ENCODE results near the gene CTRL.
"Not testable (repeated sequence)": the region's sequence is repeated elsewhere in the genome, so short reads cannot be mapped to it uniquely, and the experiment has no call there.

Gene CTRL

DNA sequence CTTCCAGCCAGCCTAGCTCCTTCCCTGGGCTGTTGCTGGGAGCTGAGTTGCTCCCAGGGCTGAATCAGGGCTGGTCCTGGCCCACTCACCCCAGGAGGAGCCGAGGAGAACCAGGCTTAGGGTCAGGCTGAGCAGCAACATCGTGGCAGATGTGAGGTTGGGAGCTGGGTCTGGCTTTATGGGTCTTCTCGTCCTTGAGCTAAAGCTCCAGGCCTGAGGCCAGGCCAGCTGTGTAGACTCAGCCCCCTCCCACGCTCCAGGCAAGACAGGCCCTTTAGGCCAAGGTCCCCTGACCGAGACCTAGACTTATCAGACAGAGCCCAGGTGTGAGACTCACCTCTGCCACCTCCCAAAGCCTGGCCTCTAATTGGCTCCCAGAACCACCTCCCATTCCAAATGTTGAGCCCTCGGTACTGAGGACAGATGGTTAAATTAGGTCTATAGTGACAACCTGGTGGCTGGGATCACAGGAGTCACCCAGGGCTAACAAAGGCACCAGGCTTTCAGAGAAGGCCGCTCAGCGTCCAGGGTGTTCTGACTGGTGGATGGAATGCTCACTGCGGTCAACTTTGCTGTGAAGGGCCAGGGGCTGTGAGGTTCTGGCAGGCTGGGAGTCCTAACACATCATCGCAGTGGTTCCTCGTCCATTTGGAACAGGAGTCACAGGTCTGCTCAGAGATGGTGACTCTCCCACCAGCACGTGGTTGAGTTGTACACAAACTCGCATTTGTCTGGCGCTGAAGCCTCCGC is at the start of gene CTRL:
Gene CTRL (minus strand): TSS at position 151 of the 750 bp plus-strand sequence. CDS start 10 bp downstream, at position 141.
- Mint-ChIP-seq H3K4me1 (peaks cover 23% of the 10 kb centered on the region), H3K27ac (ENCODE audit: low read depth) (peak within 1 kb of the TSS; percentile 61), H3K9me3 (no peaks in the 10 kb centered on the region), H3K4me3 (no peak within 1 kb of the TSS), H3K36me3 (ENCODE audit: insufficient read depth) (peaks cover 46% of the 10 kb centered on the region), H3K27me3 (no peaks in the 10 kb centered on the region)
- ATAC-seq (replicated peaks; ENCODE audit: extremely low read depth, poor library complexity, severe bottlenecking) (no peak), DNase-seq (ENCODE audit: low spot score in 2 of 2) (no peak)

DNA sequence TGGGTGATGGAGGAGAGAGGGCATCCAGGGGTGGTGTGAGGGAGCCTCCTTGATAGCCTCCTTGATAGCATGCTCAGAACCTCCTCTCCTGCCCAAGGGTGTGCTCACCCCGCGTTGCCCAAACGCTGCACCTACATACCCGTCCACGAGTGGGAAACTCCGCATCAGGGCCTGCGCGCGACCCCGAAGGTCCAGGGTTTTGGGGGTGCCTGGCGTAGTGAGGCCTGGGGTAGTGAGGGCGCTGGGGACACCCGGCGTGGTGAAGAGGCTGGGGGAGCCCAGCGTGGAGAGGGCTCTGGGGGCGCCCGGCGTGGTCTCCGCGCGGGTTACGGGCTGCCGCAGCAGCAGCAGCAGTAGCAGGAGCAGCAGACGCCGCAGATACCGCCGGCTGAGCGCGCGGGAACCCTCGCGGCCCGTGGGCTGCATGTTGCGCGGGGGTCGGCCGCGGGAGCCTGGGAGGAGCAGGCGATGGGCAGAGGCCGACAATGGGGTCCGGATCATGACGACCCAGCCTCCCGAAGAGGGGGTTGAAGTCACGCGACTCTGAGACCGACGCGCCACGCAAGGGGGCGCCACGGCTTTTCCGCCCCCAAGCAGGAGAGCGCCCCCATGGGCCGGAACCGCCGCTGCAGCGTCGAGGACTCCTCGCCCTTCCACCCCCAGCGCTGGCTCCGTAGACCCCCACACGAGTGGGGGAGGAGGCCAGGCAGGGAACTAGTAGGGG is 48.5 kb upstream of the CTRL start, which contains the start of gene DPEP3:
Gene DPEP3 (minus strand): TSS at position 545 of the 724 bp plus-strand sequence. CDS start 119 bp downstream, at position 426.
- no peak for ATAC-seq (replicated peaks; ENCODE audit: extremely low read depth, poor library complexity, severe bottlenecking)
- no peak for DNase-seq (ENCODE audit: low spot score in 2 of 2)
- peaks cover 11% of the 10 kb centered on the region for H3K4me1 Mint-ChIP-seq
- H3K9me3 Mint-ChIP-seq: no peaks in the 10 kb centered on the region
- peaks cover 3% of the 10 kb centered on the region for H3K36me3 Mint-ChIP-seq (ENCODE audit: insufficient read depth)
- H3K27ac Mint-ChIP-seq (ENCODE audit: low read depth): no peak within 1 kb of the TSS
- H3K4me3 Mint-ChIP-seq: no peak within 1 kb of the TSS
- H3K27me3 Mint-ChIP-seq: peaks cover 6% of the 10 kb centered on the region

DNA sequence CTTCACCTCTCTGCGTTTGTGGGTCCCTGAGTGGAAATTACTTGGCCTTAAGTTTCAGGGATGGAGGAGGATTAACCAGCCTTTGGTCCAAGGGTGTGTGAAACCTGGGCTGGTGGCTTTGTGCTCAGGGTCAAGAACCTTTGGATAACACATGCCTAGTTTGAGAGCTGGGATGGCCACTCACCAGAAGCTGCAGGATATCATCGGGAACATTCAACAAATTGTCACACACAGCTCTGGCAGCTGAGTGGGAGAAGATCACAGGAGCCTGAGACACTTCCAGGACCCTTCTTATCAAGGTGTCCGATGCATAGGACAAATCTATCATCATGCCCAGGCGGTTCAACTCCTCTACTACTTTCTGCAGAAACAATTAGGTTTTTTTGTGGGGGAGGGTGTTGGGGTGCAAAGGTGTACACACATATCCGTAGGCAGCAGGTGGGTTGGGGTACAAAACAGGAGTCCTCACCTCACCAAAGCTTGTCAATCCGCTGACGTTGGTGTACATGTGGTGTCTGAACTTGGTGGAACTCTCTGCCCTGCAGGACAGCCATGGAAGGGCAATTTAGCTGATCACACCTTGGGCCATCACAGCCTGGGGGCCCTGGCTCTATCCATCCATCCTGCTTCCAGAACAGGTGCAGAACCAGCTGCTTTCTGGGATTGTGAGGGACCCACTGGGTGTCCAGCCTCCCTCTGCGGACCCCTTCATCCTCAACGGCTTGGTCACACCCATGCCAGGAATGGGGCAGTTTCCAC is 46.0 kb upstream of the CTRL start:
- H3K27me3 Mint-ChIP-seq: peaks cover 6% of the 10 kb centered on the region
- ATAC-seq (replicated peaks; ENCODE audit: extremely low read depth, poor library complexity, severe bottlenecking) (no peak), DNase-seq (ENCODE audit: low spot score in 2 of 2) (no peak)
- H3K27ac Mint-ChIP-seq (ENCODE audit: low read depth): no peak overlapping the region
- peaks cover 2% of the 10 kb centered on the region for H3K36me3 Mint-ChIP-seq (ENCODE audit: insufficient read depth)
- H3K9me3 Mint-ChIP-seq: no peaks in the 10 kb centered on the region
- H3K4me1 Mint-ChIP-seq: no peaks in the 10 kb centered on the region
- H3K4me3 Mint-ChIP-seq: no peak overlapping the region

GRCh38 chr16:67977005-67977404 is 45.3 kb upstream of the CTRL start:
- Mint-ChIP-seq H3K4me3 (no peak overlapping the region), H3K9me3 (no peaks in the 10 kb centered on the region), H3K36me3 (ENCODE audit: insufficient read depth) (peaks cover 2% of the 10 kb centered on the region), H3K27ac (ENCODE audit: low read depth) (no peak overlapping the region), H3K4me1 (no peaks in the 10 kb centered on the region), H3K27me3 (peaks cover 6% of the 10 kb centered on the region)
- no peak for ATAC-seq (replicated peaks; ENCODE audit: extremely low read depth, poor library complexity, severe bottlenecking)
- no peak for DNase-seq (ENCODE audit: low spot score in 2 of 2)

DNA sequence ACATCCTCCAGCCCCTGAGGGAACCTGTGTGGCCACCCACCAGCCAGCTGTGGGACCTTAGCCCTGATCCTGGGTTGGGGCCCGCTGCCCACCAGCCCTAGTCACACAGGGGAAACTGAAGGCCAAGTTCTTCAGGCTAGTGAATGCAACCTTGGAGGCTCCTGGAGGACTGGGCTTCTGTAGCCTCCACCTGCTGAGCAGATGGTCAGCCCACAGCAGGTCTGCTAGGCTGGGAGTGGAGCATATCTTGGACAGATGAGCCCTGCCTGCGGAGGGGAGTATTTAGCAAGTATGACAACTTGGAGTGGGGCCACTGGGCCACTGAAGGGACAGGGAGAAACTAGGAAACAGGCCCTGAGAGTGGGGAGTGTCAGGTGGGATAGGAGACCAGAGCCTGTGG is 44.5 kb upstream of the CTRL start:
- DNase-seq (ENCODE audit: low spot score in 2 of 2) (no peak), ATAC-seq (replicated peaks; ENCODE audit: extremely low read depth, poor library complexity, severe bottlenecking) (no peak)
- no peaks in the 10 kb centered on the region for H3K9me3 Mint-ChIP-seq
- no peak overlapping the region for H3K4me3 Mint-ChIP-seq
- peaks cover 2% of the 10 kb centered on the region for H3K36me3 Mint-ChIP-seq (ENCODE audit: insufficient read depth)
- no peaks in the 10 kb centered on the region for H3K4me1 Mint-ChIP-seq
- no peak overlapping the region for H3K27ac Mint-ChIP-seq (ENCODE audit: low read depth)
- peaks cover 6% of the 10 kb centered on the region for H3K27me3 Mint-ChIP-seq

GRCh38 chr16:67975321-67976105 is 43.9 kb upstream of the CTRL start:
- Mint-ChIP-seq H3K4me3 (no peak overlapping the region), H3K9me3 (no peaks in the 10 kb centered on the region), H3K27me3 (peaks cover 6% of the 10 kb centered on the region), H3K36me3 (ENCODE audit: insufficient read depth) (no peaks in the 10 kb centered on the region), H3K27ac (ENCODE audit: low read depth) (no peak overlapping the region), H3K4me1 (no peaks in the 10 kb centered on the region)
- ATAC-seq (replicated peaks; ENCODE audit: extremely low read depth, poor library complexity, severe bottlenecking): no peak
- DNase-seq (ENCODE audit: low spot score in 2 of 2): no peak

DNA sequence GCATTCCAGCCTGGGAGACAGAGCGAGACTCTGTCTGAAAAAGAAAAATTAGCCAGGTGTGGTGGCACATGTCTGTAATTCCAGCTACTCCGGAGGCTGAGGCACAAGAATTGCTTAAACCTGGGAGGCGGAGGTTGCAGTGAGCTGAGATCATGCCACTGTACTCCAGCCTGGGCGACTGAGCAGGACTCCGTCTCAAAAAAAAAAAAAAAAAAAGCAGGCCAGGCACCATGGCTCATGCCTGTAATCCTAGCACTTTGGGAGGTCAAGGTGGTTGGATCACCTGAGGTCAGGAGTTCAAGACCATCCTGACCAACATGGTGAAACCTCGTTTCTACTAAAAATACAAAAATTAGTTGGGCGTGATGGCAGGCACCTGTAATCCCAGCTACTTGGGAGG is 40.6 kb upstream of the CTRL start:
- H3K36me3 Mint-ChIP-seq (ENCODE audit: insufficient read depth); ATAC-seq (replicated peaks; ENCODE audit: extremely low read depth, poor library complexity, severe bottlenecking); H3K27me3 Mint-ChIP-seq: not testable (repeated sequence)

GRCh38 chr16:67971111-67971510 is 39.4 kb upstream of the CTRL start:
- Mint-ChIP-seq H3K27me3 (peaks cover 3% of the 10 kb centered on the region), H3K4me3 (no peak overlapping the region), H3K4me1 (peaks cover 27% of the 10 kb centered on the region), H3K27ac (ENCODE audit: low read depth) (no peak overlapping the region), H3K36me3 (ENCODE audit: insufficient read depth) (peaks cover 6% of the 10 kb centered on the region), H3K9me3 (no peaks in the 10 kb centered on the region)
- DNase-seq (ENCODE audit: low spot score in 2 of 2) (no peak), ATAC-seq (replicated peaks; ENCODE audit: extremely low read depth, poor library complexity, severe bottlenecking) (no peak)

More for the DNA sequence above, 40.6 kb upstream of the CTRL start:
- H3K4me1 Mint-ChIP-seq: peaks cover 19% of the 10 kb centered on the region
- not testable (repeated sequence) for H3K9me3 Mint-ChIP-seq; H3K27ac Mint-ChIP-seq (ENCODE audit: low read depth); H3K4me3 Mint-ChIP-seq; DNase-seq (ENCODE audit: low spot score in 2 of 2)

DNA sequence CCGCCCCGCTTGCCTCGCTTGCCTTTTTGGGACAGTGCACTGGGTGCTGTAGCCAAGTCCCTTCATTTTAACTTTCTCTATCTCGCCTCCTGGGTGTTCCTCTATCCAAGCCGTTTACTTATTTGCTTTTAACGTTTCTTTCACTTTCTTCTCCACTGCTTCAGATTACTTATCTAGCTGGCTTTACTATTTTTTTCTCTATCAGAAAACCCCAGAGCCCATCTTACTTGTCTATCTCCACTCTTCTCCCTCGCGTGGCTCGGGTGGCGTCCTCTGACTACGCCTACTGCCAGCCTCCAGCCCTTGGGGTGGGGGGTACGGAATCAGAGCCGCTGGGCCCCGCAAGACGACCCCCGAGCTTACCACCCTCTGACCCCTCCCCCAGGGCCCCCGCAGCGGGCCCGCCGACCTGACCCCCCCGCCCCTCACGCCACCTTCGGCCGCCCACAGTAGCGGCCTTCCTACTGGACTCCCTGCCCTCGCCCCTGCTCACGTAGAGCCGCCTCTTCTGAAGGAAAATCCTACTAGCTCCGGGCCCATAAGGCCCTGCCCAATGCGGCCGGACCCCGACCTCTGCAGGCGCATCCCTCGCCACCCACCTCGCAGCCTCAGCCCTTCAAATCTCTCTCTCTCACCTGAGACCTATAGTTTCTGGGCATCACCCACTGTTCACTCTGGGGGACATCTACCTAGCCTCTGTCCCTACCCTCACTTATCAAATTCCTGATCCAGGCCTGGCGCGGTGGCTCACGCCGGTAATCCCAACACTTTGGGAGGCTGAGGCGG is 37.8 kb upstream of the CTRL start:
- Mint-ChIP-seq H3K4me1 (peaks cover 34% of the 10 kb centered on the region), H3K36me3 (ENCODE audit: insufficient read depth) (peaks cover 9% of the 10 kb centered on the region)
- peak; percentile 23 for ATAC-seq (replicated peaks; ENCODE audit: extremely low read depth, poor library complexity, severe bottlenecking)

DNA sequence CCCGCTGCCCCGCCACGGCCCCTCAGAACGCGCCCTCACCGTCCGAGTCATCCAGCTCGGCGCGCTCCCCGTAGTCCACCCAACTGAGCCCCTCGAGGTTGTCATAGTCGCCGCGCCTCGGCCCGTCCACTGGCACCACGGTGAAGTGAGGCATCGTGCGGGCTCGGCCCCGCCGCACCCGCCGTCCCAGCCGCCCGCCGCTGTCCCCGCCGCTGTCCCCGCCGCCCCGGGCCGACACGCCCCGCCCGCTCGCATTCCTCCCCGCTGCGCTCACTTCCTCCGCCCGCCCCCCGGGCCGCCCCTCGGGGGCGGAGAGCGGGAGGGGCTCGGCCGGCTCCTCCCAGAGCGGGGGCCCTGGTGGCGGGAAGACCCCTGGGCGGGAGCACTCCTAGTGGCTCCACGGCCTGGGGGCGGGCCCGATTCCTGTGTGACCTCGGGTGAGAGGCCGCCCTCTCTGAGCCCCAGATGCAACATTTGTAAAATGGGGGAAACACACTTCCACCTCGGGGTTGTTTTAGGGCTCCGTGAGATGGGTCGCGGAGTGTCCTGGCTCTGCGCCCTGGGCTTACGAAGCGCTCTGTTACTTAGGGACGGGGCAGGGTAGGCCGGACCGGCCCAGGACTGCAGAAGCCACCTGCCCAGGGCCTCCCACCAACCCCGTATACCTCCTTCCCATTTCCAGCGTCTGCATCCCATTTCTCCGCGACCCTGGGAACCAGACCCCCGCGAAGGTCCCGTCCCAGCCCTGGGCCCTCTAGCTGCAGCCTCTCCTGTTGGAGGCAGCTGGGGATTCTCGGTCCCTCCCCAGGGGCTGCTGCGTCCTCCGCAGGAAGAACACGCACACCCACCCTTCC is 37.0 kb upstream of the CTRL start, which contains the start of gene SLC12A4:
Gene SLC12A4 (minus strand): TSS at position 238 of the 854 bp plus-strand sequence. CDS start 84 bp downstream, at position 154.
- Mint-ChIP-seq H3K4me3 (peak within 1 kb of the TSS; percentile 85), H3K9me3 (no peaks in the 10 kb centered on the region), H3K36me3 (ENCODE audit: insufficient read depth) (peaks cover 9% of the 10 kb centered on the region), H3K27ac (ENCODE audit: low read depth) (peak within 1 kb of the TSS; percentile 77), H3K4me1 (peaks cover 34% of the 10 kb centered on the region), H3K27me3 (no peaks in the 10 kb centered on the region)
- ATAC-seq (replicated peaks; ENCODE audit: extremely low read depth, poor library complexity, severe bottlenecking): peak; percentile 85
- DNase-seq (ENCODE audit: low spot score in 2 of 2): peak; percentile 71 to 81

More for the DNA sequence above, 37.8 kb upstream of the CTRL start:
- peak overlapping the region; percentile 85 for H3K4me3 Mint-ChIP-seq
- H3K9me3 Mint-ChIP-seq: no peaks in the 10 kb centered on the region
- DNase-seq (ENCODE audit: low spot score in 2 of 2): no peak
- H3K27me3 Mint-ChIP-seq: no peaks in the 10 kb centered on the region
- peak overlapping the region; percentile 73 for H3K27ac Mint-ChIP-seq (ENCODE audit: low read depth)

Data from central memory CD8-positive, alpha-beta T cell (primary cell).